HG02642 (cell line): ENCODE measurements around the gene ADGRB3.
"Not testable (repeated sequence)": the region's sequence is repeated elsewhere in the genome, so short reads cannot be mapped to it uniquely, and the experiment has no call there.

ENCODE experiments used
- ATAC-seq: cut with Tn5 transposase; IDR thresholded peaks from one replicate; pipeline ENCODE4 v1.9.1; 2021; ENCODE audit warnings: mild to moderate bottlenecking; ENCODE audit not compliant: unreplicated experiment, poor library complexity

Gene ADGRB3

DNA sequence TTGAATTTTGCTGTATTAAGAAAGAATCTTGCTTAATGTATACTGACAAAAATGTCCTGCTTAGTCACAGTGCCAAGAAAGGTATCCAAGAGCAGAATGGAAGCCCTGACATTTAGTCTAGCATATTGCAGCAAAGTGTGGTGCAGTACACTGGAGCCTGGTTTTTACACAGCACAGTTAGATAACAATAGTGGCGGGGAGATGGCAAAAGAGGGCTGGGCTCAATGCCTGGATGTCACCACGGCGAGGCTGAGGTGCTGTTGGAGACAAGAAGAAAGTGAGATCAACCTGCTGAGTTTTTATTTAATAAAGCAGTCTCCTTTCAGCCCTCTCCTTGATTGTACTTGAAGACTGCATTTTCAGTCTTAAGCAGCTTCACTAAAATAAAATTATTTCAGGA lies 735.7 kb downstream of the ADGRB3 start:
- no peak for ATAC-seq

DNA sequence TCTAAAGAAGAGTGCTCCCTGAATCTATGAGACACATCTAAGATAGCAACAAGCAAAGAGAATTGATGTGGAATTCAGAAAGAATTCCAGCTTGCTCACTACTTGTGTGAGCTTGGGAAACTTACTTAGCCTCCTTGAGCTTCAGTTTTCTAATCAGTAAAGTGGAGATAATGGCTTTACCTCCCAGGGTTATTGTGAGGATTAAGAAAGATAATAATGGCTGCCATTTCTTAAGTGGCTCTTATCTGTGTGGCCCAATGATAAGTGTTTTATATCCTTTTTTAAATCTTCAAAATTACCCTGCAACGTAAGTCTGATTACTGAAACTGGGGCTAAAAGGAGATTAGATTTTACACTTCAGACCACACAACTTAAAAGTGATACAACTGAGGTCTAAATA lies 743.2 kb downstream of the ADGRB3 start:
- no peak for ATAC-seq

DNA sequence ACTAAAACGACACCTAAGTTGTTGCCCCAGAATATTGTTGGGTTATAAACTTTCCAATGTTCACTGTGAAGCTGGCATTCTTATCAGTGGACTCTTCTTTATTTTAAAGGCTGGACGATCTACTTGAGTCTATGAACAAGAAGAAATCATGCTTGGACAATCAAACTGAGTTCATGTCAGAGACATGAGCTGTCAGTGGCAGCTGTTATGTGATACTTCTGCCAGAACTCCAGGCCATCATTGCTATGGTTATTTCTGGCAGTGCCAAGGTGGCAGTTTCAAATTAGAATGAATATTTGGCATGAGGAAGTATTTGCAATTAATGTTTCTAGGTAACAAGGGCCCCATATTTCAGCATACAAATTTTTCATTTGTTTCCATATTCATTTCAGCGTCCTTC lies 744.4 kb downstream of the ADGRB3 start:
- no peak for ATAC-seq

DNA sequence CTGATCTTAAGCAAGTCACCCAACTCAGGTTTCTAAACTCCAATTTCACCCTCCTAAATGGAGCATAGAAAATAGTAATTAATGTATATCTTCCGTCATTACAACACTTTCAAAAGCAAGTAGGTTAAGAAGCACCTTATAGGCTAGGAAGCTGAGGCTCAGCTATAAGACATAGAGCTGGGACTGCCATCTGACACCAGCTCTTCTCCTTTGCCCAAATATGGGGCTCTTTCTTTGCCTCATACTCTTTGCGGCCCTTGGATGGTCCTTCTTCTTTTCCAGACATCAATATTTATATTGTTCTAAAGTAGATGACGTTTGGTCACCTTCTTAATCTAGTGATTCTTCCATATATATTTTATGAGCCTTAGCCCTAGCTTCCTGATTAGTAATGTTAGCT lies 748.5 kb downstream of the ADGRB3 start:
- no peak for ATAC-seq

DNA sequence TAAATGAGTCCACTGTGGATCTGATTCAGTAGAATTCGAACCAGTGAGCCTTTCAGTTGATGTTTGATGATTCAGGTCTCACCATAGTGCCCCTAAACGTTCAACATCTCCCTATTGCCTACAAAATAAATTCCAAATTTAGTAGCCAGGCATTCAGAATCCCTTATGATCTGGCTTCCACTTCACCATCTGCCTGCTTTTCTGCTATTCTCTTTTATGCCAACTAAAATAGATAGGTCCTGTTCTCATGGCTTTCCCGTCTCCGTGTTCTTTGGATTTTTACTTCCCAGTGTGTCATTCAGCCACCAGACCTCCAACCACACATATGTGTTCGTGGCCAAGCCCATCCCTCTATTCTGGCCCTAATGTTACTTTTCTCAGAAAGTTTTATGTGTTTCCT lies 751.3 kb downstream of the ADGRB3 start:
- ATAC-seq = no peak

DNA sequence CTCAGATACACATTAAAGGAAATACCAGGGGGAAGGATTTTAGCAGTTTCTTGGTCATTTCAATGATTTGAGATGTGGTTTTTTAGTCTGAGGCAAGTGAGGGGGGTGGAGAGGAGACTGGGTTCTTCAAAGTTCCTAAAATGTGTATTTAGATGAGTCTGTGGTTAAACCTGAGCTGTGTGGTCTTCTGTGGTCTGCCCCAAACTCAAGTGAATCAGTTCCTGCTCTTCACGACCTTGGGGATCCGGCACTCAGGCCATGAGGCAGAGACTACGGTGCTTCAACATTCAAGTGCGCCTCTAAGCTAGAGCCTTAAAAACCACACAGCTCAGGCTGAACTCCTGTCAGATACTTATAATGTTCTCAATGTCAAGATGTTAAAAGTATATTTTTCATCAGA lies 755.0 kb downstream of the ADGRB3 start:
- ATAC-seq = no peak

DNA sequence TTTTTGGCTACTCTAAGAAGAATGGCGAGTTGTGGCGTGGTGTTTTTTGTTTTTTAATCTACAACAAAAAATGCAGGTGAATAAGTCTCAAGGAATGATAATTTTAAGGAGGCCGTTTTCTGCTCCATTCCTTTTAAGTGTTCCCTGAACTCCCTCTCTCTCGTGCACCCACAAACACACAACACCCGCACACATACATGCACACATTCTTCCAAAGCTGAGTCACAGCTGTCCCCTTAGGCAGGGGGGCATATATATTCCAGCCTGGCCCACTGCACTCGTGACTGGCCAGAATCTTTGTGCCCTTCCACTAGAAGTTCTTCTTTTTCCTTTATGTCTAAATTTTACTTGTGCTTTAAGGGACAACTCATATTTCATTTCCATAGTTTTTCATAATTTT lies 756.0 kb downstream of the ADGRB3 start:
- ATAC-seq = no peak

DNA sequence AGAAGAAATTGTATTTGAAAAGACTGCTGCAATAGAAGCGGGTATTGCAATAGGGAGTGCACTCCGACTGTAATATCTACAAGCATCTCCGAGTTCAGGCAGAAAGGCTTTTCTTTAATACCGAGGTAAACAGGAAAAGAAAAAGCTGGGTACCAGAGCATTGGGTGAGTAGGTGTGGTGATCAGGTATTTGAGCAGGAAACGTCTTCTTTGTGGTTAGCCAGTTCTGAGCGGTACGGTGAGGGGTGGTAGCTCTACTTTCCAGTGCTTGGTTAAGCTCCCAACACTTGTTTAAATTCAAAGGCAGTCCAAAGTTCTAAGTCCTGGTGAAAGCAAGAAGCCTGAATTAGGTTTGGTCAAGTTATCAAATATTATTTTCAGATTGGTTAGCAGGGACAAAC lies 757.7 kb downstream of the ADGRB3 start:
- ATAC-seq = no peak

DNA sequence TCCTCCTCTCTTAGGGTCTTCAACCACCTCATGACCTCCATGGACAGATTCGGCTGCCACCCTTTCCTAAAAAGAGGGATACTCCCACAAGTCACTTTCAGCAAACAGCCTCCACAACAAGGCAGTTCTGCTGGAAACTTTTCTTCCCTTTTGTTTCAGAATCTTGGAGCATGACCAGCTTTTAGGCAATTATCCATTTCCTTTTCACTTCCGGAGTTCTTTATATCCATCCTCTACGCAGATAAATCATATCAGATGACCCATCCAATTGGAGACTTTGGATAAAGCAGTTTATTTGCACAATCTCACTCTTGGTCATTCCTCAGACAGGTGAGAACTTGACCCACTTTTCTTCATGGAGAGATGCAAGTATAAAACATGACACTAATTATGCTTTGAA lies 763.2 kb downstream of the ADGRB3 start:
- no peak for ATAC-seq

DNA sequence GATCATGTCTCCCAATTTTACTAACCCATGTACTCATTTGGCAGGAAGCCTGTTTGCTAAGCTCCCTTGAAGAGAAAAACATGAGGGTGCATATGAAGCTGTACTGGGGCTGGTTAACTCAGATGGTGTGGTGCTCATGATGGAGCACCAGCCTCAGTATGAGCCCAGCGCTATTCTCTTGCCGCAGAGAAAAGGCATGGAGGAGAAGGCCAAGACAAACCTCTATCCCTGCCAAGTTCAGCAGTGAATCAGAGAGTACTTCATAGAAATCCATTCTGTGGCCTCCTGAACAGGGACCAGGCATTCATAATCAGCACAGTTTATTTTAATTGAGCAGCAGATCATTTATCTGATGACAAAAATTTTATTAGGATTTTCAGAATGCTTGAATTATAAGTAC lies 763.6 kb downstream of the ADGRB3 start:
- no peak for ATAC-seq

DNA sequence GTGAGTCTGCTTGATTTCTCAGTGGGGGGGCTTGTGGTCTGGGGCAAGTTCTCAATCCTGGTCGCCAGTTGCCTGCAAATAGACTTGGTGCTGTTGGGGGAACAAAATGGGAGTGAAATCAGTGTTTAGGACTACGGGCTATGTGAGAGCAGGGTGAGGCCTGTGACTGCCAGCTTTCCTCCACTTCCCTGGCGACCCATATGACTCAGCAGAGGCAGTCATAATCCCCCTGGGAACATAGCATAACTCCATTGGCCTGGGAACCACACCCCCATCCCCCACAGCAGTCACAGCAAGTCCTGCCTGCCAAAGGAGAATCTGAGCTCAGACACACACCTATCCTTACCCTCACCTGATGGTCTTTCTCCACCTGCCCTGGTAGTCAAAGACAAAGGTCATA lies 773.8 kb downstream of the ADGRB3 start:
- no peak for ATAC-seq

DNA sequence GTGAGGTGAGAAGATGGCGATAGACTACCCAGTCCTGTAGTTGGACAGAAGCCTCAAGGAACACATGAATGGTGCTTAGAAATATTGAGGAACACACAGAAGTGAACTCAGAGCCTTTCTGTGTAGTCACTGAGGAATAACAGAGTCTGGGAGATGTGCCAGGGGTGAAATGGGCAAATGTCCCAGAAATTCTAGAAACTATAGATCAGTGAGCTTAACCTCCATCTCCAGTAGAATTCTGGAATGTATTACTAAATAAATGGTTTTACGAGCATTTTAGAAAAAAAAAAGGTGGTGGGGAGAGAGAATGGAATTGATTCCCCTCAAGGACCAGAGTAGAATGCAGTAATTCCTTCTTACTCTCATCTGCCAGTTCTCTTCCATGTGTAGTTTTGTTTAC lies 781.7 kb downstream of the ADGRB3 start:
- no peak for ATAC-seq

DNA sequence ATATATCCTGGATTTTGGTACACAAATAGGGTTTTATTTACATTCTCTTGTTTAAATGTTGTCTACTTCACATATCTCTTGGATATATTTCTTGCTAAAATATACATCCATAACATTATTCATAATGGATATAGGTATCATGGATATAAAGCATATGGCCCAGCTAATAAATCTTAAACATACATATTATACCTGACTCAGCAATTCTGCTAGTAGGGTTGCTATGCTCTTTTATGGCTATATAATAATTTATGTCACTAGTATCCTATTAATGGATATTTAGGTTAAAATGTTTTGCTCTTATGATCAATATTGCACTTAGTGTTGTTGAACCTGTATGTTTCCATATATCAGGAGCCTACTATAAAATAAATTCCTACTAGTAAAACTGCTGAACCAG lies 786.2 kb downstream of the ADGRB3 start:
- ATAC-seq = no peak

DNA sequence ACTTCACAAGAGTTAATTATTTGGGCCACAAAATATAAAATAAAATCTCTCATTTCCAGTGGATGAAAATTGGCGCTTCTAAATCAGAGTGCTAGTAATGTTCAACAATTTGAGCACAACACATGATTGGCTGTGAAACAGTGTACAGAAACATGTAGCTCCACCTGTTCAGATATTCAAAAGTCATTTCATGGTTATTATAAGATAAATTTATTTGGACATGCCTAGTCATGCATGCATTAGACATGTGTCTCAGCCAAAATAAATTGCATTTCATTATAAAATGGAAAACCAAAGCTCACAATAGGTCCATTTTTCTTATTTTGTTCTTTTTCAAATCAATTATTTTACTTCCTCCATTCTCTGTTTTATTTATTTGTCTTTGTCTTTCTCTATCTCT lies 786.9 kb downstream of the ADGRB3 start:
- ATAC-seq = no peak

DNA sequence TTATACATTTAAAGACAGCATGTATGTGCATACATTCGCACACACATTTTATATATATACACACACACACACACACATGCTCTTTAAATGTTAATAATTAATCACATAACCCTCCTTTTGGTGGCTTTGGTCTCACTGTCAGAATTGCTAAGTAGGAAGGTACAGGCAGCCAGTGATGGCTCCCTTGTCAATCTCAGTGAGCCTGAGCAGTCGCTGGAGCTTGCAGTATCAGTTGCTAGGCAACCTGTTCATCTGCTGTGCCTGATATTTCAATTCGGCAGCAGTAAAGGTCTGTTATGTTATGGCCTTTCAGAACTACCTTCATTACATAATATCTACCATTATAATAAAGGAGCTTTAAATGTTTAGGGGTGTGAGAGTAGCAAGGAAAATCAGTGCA lies 787.4 kb downstream of the ADGRB3 start:
- ATAC-seq = no peak

DNA sequence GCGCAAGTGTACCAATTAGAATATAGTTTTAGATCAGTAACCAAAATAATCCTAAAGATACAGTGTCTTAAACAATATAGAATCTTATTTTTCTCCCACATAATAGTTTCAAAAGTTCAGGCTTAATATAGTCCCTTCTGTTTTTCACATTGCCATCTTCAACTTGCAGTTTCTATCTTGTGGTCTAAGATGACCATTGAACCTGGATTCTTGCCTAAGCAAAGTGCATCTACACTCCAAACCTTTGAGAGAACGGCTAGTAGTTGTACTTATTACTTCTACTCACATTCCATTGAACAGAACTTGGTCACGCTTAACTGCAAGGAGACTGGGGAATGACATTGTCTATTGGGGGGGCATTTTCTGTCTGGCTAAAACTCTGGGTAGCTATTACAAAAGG lies 788.7 kb downstream of the ADGRB3 start:
- no peak for ATAC-seq

DNA sequence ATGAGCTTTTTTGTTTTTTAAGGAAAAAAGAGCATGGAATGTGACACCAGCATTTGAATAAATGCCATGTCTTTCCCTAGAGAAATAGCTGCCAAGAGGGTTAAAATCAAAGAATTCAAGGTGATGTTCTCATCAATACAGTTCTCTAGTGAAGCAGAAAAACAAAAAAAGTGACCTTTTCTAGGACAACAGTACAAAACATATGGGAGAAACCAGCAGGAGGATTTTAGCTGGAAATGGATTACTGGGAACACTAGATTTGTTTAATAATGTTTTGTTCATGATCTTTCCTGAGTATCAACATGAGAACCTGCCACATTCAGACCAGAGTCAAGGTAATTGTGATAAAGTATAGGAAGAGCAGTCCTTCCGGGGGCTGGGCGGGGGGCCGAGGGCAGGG lies 789.5 kb downstream of the ADGRB3 start:
- no peak for ATAC-seq

DNA sequence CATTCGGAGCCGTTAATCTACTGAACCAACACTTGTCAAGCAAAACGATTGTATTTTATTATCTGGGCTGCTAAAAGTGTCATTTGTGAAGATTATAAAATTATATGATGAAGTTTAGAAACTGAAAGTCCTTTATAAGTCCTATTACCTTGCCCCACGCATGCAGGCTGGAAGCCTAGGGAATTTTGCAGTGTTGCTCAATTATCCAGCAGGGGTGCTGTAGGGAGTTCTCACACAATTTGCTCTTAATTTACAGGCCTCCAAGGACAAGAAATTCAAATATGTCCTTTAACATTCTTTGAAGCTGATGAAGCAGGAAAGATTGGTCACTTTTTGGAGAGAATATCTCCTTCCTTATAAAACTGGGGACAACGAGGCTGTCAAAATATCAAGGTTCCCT lies 792.8 kb downstream of the ADGRB3 start:
- ATAC-seq = no peak

DNA sequence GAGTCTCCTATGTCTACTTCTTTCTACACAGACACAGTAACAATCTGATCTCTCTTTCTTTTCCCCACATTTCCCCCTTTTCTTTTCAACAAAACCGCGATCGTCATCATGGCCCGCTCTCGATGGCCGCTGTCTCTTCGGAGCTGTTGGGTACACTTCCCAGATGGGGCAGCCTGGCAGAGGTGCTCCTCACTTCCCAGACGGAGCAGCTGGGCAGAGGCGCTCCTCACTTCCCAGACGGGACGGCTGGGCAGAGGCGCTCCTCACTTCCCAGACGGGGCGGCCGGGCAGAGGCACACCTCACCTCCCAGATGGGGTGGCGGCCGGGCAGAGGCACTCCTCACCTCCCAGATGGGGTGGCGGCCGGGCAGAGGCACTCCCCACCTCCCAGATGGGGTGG lies 797.1 kb downstream of the ADGRB3 start:
- ATAC-seq = not testable (repeated sequence)

DNA sequence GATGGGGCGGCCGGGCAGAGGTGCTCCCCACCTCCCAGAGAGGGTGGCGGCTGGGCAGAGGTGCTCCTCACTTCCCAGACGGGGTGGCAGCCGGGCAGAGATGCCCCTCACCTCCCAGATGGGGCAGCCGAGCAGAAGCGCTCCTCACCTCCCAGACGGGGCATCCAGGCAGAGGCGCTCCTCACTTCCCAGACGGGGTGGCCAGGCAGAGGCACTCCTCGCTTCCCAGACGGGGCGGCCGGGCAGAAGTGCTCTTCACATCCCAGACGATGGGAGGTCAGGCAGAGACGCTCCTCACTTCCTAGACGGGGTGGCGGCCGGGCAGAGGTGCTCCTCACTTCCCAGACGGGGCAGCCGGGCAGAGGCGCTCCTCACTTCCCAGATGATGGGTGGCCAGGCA lies 798.0 kb downstream of the ADGRB3 start:
- not testable (repeated sequence) for ATAC-seq

DNA sequence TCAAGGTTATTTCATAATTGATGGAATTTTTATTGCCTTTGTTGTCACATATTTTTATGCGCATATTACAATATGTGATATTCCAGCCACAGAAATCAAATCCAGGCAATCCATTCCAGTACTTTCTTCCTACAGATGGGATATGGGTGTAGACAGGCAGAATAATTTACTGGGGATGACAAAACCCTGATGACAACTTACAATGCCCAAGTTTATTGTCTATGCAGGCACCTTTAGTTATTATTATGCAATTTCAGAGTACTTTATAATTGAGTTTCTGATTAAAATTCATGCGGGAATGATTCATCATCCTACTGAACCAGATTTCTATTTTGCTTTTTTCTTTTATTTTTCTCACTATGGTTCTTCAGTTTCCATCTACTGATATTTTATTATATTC lies 803.0 kb downstream of the ADGRB3 start:
- no peak for ATAC-seq
